D721Med (cell line): ENCODE data around the gene DRD1.

Source experiments
- DNase-seq: peaks from one replicate; pipeline ENCODE4 v3.0.0; 2011; ENCODE audit warnings: low spot score; ENCODE audit not compliant: insufficient read length
- FAIRE-seq: peaks from 2 replicates; lab custom pipeline; 2011; peaks lifted over from hg19 to GRCh38; lab: Jason Lieb, UNC
- CTCF ChIP-seq: IDR thresholded peaks from 2 replicates; pipeline ENCODE4 v1.5.1; 2012; ENCODE audit warnings: mild to moderate bottlenecking, control low read depth; ENCODE audit not compliant: insufficient read depth; ENCODE audit errors: missing control alignments

The DRD1 gene

GRCh38 chr5:175444060-175444904 is at the start of gene DRD1:
DRD1 (minus strand) TSS chr5:175444182; CDS start chr5:175443099, 1,083 bp downstream.
- DNase-seq (peak; percentile 49), FAIRE-seq (no peak)
- peak; percentile 69 for TF ChIP-seq CTCF

GRCh38 chr5:175493726-175494125 is 49.7 kb upstream of the DRD1 start:
- DNase-seq = no peak
- no peak for TF ChIP-seq CTCF
- FAIRE-seq = no peak

GRCh38 chr5:175493260-175493659 is 49.3 kb upstream of the DRD1 start:
- no peak for TF ChIP-seq CTCF
- DNase-seq (no peak), FAIRE-seq (no peak)

- TF ChIP-seq CTCF = no peak
- DNase-seq (no peak), FAIRE-seq (no peak)
Observed at GRCh38 chr5:175491223-175491622, 47.2 kb upstream of the DRD1 start.

GRCh38 chr5:175489693-175490443 is 45.9 kb upstream of the DRD1 start:
- DNase-seq (no peak), FAIRE-seq (no peak)
- TF ChIP-seq CTCF = no peak

GRCh38 chr5:175487514-175488222 is 43.7 kb upstream of the DRD1 start:
- FAIRE-seq = no peak
- no peak for TF ChIP-seq CTCF
- DNase-seq = peak; percentile 64
